Measurements from ENCODE around the gene CDH13. TPM values are rescaled to one million over a fixed set of nuclear protein-coding genes. Genes with fewer than 3 reads are reported as not detected.

Gene CDH13
- total and polyA plus RNA-seq, 2 donors (not counting 3 experiments of a cell fraction or from before 2014, with no cell fraction given) = 96.6 to 124 TPM

DNA sequence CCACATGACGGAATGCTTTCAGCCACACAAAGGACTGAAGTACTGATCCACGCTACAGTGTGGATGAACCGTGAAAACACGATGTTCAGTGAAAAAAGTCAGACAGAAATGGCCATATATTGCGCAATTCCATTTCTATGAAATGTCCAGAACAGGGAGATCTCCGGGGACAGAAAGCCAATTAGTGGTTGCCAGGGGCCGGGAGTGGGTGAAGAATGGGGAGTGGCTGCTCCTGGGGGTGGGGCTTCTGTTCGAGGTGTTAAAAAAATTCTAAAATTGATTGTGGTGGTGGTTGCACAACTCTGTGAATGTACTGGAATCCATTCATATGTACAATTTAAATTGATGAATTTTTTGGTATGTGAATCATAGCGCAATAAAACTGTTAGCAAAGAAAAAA lies 1026.2 kb downstream of the CDH13 start:
- ChIA-PET POLR2A (no interaction called here), CTCF (no interaction called here)
- H3K9me3 ChIP-seq (replicated peaks; ENCODE audit: control insufficient read depth, insufficient read depth, low read length) = no peaks in the 10 kb centered on the region
- H3K36me3 ChIP-seq (ENCODE audit: control insufficient read depth in 2 of 2, extremely low read depth in 1 of 2, insufficient read depth in 2 of 2, low read length in 2 of 2) = no peaks in the 10 kb centered on the region
- no peaks in the 10 kb centered on the region for H4K20me1 ChIP-seq (replicated peaks; ENCODE audit: control insufficient read depth, extremely low read depth, insufficient read depth, low read length)
- no peaks in the 10 kb centered on the region for H3K27me3 ChIP-seq (ENCODE audit: control insufficient read depth in 2 of 2, insufficient read depth in 2 of 2, low read length in 2 of 2)
- DNase-seq (ENCODE audit: low read depth, low spot score) (no peak), FAIRE-seq (no peak)
- intact Hi-C loops (cut with micrococcal nuclease) (no loop called here), dilution Hi-C loops (cut with MboI; ENCODE audit: extremely low pct_ligation_motif_present, low sequenced_read_pairs) (no loop called here)
- H2AFZ ChIP-seq (ENCODE audit: low read depth, low read length) = no peak overlapping the region
- H3K9me1 ChIP-seq (replicated peaks; ENCODE audit: control insufficient read depth, extremely low read depth, insufficient read depth, low read length) = no peaks in the 10 kb centered on the region
- no peaks in the 10 kb centered on the region for H3K79me2 ChIP-seq (ENCODE audit: control insufficient read depth, insufficient read depth, low read length)
- no peaks in the 10 kb centered on the region for H3K4me1 ChIP-seq (ENCODE audit: control insufficient read depth, extremely low read depth, insufficient read depth, low read length)
- no peak overlapping the region for H3K9ac ChIP-seq (replicated peaks; ENCODE audit: extremely low read depth, insufficient read depth, low read length)
- H3K4me3 ChIP-seq (replicated peaks in 1 of 3; ENCODE audit: insufficient read depth in 1 of 3, low read depth in 1 of 3, low read length in 3 of 3) = no peak overlapping the region
- no TSS peak for BruUV-seq (replicated peaks)
- no peak overlapping the region for H3K27ac ChIP-seq (ENCODE audit: insufficient read depth, low read depth, low read length)
- TF ChIP-seq JUN (IDR thresholded peaks at IDR 0.05; ENCODE audit: borderline replicate concordance, insufficient read depth, insufficient read length, low read depth) (no peak), MYC (IDR thresholded peaks at IDR 0.05; ENCODE audit: low read depth, low read length) (no peak), POLR2AphosphoS5 (IDR thresholded peaks at IDR 0.05; ENCODE audit: insufficient read depth, low read depth, low read length) (no peak), GATA2 (IDR thresholded peaks at IDR 0.05; ENCODE audit: insufficient read depth, insufficient read length, low read depth, low read length) (no peak)
- H3K4me2 ChIP-seq (ENCODE audit: insufficient read depth, low read length) = no peak overlapping the region

DNA sequence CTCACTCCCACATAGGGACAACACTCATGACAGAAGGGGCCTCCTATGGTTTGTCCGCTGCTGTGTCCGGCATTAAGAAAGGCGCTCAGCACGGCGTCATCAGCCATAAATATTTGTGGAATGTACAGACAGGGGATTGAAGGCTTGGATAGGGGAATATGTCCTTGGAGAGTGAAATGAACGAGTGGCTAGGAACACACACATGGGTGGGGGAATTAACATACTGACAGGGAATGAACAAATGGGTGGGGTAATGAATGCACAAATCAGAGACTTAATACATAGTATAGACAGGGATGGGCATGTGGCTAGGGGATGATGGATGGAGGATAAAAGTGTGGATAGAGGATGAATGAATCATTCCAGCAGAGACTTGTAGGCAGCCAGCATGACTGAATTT lies 1027.0 kb downstream of the CDH13 start:
- no peak for FAIRE-seq
- POLR2A ChIA-PET = no interaction called here
- CTCF ChIA-PET = no interaction called here
- TF ChIP-seq GATA2 (IDR thresholded peaks at IDR 0.05; ENCODE audit: insufficient read depth, insufficient read length, low read depth, low read length) = no peak
- no peak for TF ChIP-seq POLR2A (IDR thresholded peaks at IDR 0.05; ENCODE audit: low read depth, low read length)
- no peak for TF ChIP-seq JUN (IDR thresholded peaks at IDR 0.05; ENCODE audit: borderline replicate concordance, insufficient read depth, insufficient read length, low read depth)
- no peak for TF ChIP-seq POLR2AphosphoS5 (IDR thresholded peaks at IDR 0.05; ENCODE audit: insufficient read depth, low read depth, low read length)
- TF ChIP-seq, protein P1, sequence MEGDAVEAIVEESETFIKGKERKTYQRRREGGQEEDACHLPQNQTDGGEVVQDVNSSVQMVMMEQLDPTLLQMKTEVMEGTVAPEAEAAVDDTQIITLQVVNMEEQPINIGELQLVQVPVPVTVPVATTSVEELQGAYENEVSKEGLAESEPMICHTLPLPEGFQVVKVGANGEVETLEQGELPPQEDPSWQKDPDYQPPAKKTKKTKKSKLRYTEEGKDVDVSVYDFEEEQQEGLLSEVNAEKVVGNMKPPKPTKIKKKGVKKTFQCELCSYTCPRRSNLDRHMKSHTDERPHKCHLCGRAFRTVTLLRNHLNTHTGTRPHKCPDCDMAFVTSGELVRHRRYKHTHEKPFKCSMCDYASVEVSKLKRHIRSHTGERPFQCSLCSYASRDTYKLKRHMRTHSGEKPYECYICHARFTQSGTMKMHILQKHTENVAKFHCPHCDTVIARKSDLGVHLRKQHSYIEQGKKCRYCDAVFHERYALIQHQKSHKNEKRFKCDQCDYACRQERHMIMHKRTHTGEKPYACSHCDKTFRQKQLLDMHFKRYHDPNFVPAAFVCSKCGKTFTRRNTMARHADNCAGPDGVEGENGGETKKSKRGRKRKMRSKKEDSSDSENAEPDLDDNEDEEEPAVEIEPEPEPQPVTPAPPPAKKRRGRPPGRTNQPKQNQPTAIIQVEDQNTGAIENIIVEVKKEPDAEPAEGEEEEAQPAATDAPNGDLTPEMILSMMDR (IDR thresholded peaks at IDR 0.05; ENCODE audit: extremely low read depth in 1 of 2, insufficient read depth in 1 of 2, low read depth in 1 of 2, low read length in 2 of 2) = no peak
- TF ChIP-seq MYC (IDR thresholded peaks at IDR 0.05; ENCODE audit: low read depth, low read length) = no peak
- TF ChIP-seq, protein P2, sequence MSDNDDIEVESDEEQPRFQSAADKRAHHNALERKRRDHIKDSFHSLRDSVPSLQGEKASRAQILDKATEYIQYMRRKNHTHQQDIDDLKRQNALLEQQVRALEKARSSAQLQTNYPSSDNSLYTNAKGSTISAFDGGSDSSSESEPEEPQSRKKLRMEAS (IDR thresholded peaks at IDR 0.05; ENCODE audit: insufficient read depth, insufficient read length) = no peak
- TF ChIP-seq FOS (IDR thresholded peaks at IDR 0.05; ENCODE audit: borderline replicate concordance, insufficient read depth, low read length) = no peak
- TF ChIP-seq EZH2 (IDR thresholded peaks at IDR 0.05; ENCODE audit: borderline replicate concordance, low read depth, low read length, severe bottlenecking) = no peak
- Histone ChIP-seq H3K9me3 (replicated peaks; ENCODE audit: control insufficient read depth, insufficient read depth, low read length) (no peaks in the 10 kb centered on the region), H3K79me2 (ENCODE audit: control insufficient read depth, insufficient read depth, low read length) (no peaks in the 10 kb centered on the region), H3K27ac (ENCODE audit: insufficient read depth, low read depth, low read length) (no peak overlapping the region), H3K36me3 (ENCODE audit: control insufficient read depth in 2 of 2, extremely low read depth in 1 of 2, insufficient read depth in 2 of 2, low read length in 2 of 2) (no peaks in the 10 kb centered on the region), H3K9ac (replicated peaks; ENCODE audit: extremely low read depth, insufficient read depth, low read length) (no peak overlapping the region), H3K4me1 (ENCODE audit: control insufficient read depth, extremely low read depth, insufficient read depth, low read length) (no peaks in the 10 kb centered on the region), H3K4me3 (replicated peaks in 1 of 3; ENCODE audit: insufficient read depth in 1 of 3, low read depth in 1 of 3, low read length in 3 of 3) (no peak overlapping the region), H3K27me3 (ENCODE audit: control insufficient read depth in 2 of 2, insufficient read depth in 2 of 2, low read length in 2 of 2) (no peaks in the 10 kb centered on the region), H4K20me1 (replicated peaks; ENCODE audit: control insufficient read depth, extremely low read depth, insufficient read depth, low read length) (no peaks in the 10 kb centered on the region), H2AFZ (ENCODE audit: low read depth, low read length) (no peak overlapping the region), H3K4me2 (ENCODE audit: insufficient read depth, low read length) (no peak overlapping the region), H3K9me1 (replicated peaks; ENCODE audit: control insufficient read depth, extremely low read depth, insufficient read depth, low read length) (no peaks in the 10 kb centered on the region)
- intact Hi-C loops (cut with micrococcal nuclease) (no loop called here), dilution Hi-C loops (cut with MboI; ENCODE audit: extremely low pct_ligation_motif_present, low sequenced_read_pairs) (no loop called here)
- no TSS peak for BruUV-seq (replicated peaks)
- no peak for DNase-seq (ENCODE audit: low read depth, low spot score)

Data from endothelial cell of umbilical vein (primary cell).